Activated T-helper 17 cell treated with anti-CD3 and anti-CD28 coated beads, Interleukin-2, amount 50 U/mL, for 72 hours (primary cell): Measurements from ENCODE around the gene SPDYE2B. TPM values are rescaled to one million over a fixed set of nuclear protein-coding genes. Genes with fewer than 3 reads are reported as not detected.
"Not testable (repeated sequence)": the region's sequence is repeated elsewhere in the genome, so short reads cannot be mapped to it uniquely, and the experiment has no call there.

Experiments
- ATAC-seq: fragments of 150-1000 bp; cut with Tn5 transposase; replicated peaks from 2 replicates; pipeline ENCODE4 v1.10.0; 2021; ENCODE audit warnings: mild to moderate bottlenecking, moderate library complexity
- H3K27ac Mint-ChIP-seq: one replicate; pipeline ENCODE4 v1.8.0; 2022; ENCODE audit warnings: mixed read lengths
- H3K27me3 Mint-ChIP-seq: one replicate; pipeline ENCODE4 v1.8.0; 2022; ENCODE audit warnings: mixed read lengths
- H3K36me3 Mint-ChIP-seq: one replicate; pipeline ENCODE4 v1.8.0; 2022; ENCODE audit warnings: low read depth, mild to moderate bottlenecking, mixed read lengths
- H3K4me1 Mint-ChIP-seq: one replicate; pipeline ENCODE4 v1.8.0; 2022; ENCODE audit warnings: mixed read lengths
- H3K4me3 Mint-ChIP-seq: one replicate; pipeline ENCODE4 v1.8.0; 2022; ENCODE audit warnings: mild to moderate bottlenecking, mixed read lengths
- H3K9me3 Mint-ChIP-seq: one replicate; pipeline ENCODE4 v1.8.0; 2022; ENCODE audit warnings: mixed read lengths
- total RNA-seq, 2 donors: library from RNA; stranded (reverse); gene quantifications; one replicate each; pipeline ENCODE4 v1.2.3, GENCODE V29; 2022

The SPDYE2B gene
- not detected for total RNA-seq

GRCh38 chr7:102649924-102650323, at the start of gene SPDYE2B:
SPDYE2B (plus strand) TSS chr7:102650319; CDS start chr7:102652349, 2,030 bp downstream.
- ATAC-seq, H3K4me3 Mint-ChIP-seq, H3K27ac Mint-ChIP-seq, H3K4me1 Mint-ChIP-seq, H3K9me3 Mint-ChIP-seq, H3K36me3 Mint-ChIP-seq, H3K27me3 Mint-ChIP-seq: not testable (repeated sequence)

- not testable (repeated sequence) for H3K9me3 Mint-ChIP-seq, H3K36me3 Mint-ChIP-seq, H3K4me1 Mint-ChIP-seq, ATAC-seq, H3K27ac Mint-ChIP-seq, H3K27me3 Mint-ChIP-seq, H3K4me3 Mint-ChIP-seq
These were observed 47.8 kb upstream of the SPDYE2B start for GRCh38 chr7:102602317-102602716.

- not testable (repeated sequence) for H3K36me3 Mint-ChIP-seq, H3K9me3 Mint-ChIP-seq, H3K27me3 Mint-ChIP-seq, H3K4me1 Mint-ChIP-seq, H3K27ac Mint-ChIP-seq, H3K4me3 Mint-ChIP-seq
- ATAC-seq: peak; percentile 28
These were observed 45.5 kb upstream of the SPDYE2B start for GRCh38 chr7:102604431-102605145.

- H3K4me1 Mint-ChIP-seq, H3K27me3 Mint-ChIP-seq, H3K9me3 Mint-ChIP-seq, H3K36me3 Mint-ChIP-seq, ATAC-seq, H3K4me3 Mint-ChIP-seq, H3K27ac Mint-ChIP-seq: not testable (repeated sequence)
These were observed 43.3 kb upstream of the SPDYE2B start for GRCh38 chr7:102606848-102607247.

- not testable (repeated sequence) for H3K4me3 Mint-ChIP-seq, H3K9me3 Mint-ChIP-seq, ATAC-seq, H3K27me3 Mint-ChIP-seq, H3K36me3 Mint-ChIP-seq, H3K4me1 Mint-ChIP-seq, H3K27ac Mint-ChIP-seq
These were observed 40.4 kb upstream of the SPDYE2B start for GRCh38 chr7:102609734-102610133.

GRCh38 chr7:102610441-102610840, 39.7 kb upstream of the SPDYE2B start:
- not testable (repeated sequence) for ATAC-seq, H3K27me3 Mint-ChIP-seq, H3K4me3 Mint-ChIP-seq, H3K27ac Mint-ChIP-seq, H3K9me3 Mint-ChIP-seq, H3K36me3 Mint-ChIP-seq, H3K4me1 Mint-ChIP-seq

- not testable (repeated sequence) for H3K27ac Mint-ChIP-seq, H3K4me1 Mint-ChIP-seq, H3K9me3 Mint-ChIP-seq, H3K4me3 Mint-ChIP-seq, H3K27me3 Mint-ChIP-seq, H3K36me3 Mint-ChIP-seq
- ATAC-seq: peak; percentile 56
These were observed 39.0 kb upstream of the SPDYE2B start for GRCh38 chr7:102611013-102611674.

- H3K9me3 Mint-ChIP-seq, H3K27me3 Mint-ChIP-seq, H3K4me1 Mint-ChIP-seq, ATAC-seq, H3K4me3 Mint-ChIP-seq, H3K27ac Mint-ChIP-seq, H3K36me3 Mint-ChIP-seq: not testable (repeated sequence)
These were observed 38.3 kb upstream of the SPDYE2B start for GRCh38 chr7:102611675-102612325.

- ATAC-seq: peak; percentile 13
- not testable (repeated sequence) for H3K27me3 Mint-ChIP-seq, H3K36me3 Mint-ChIP-seq, H3K27ac Mint-ChIP-seq, H3K4me3 Mint-ChIP-seq, H3K4me1 Mint-ChIP-seq, H3K9me3 Mint-ChIP-seq
These were observed 36.4 kb upstream of the SPDYE2B start for GRCh38 chr7:102613575-102614345.

- ATAC-seq: peak; percentile 17
- H3K4me1 Mint-ChIP-seq, H3K27ac Mint-ChIP-seq, H3K27me3 Mint-ChIP-seq, H3K36me3 Mint-ChIP-seq, H3K9me3 Mint-ChIP-seq, H3K4me3 Mint-ChIP-seq: not testable (repeated sequence)
These were observed 35.8 kb upstream of the SPDYE2B start for GRCh38 chr7:102614346-102614697.

GRCh38 chr7:102614873-102615272, 35.2 kb upstream of the SPDYE2B start:
- H3K36me3 Mint-ChIP-seq, H3K27me3 Mint-ChIP-seq, H3K9me3 Mint-ChIP-seq, H3K27ac Mint-ChIP-seq, H3K4me3 Mint-ChIP-seq, ATAC-seq, H3K4me1 Mint-ChIP-seq: not testable (repeated sequence)

GRCh38 chr7:102615930-102616329, 34.2 kb upstream of the SPDYE2B start:
- peak; percentile 18 for ATAC-seq
- H3K9me3 Mint-ChIP-seq, H3K36me3 Mint-ChIP-seq, H3K4me3 Mint-ChIP-seq, H3K4me1 Mint-ChIP-seq, H3K27me3 Mint-ChIP-seq, H3K27ac Mint-ChIP-seq: not testable (repeated sequence)

GRCh38 chr7:102616507-102617125, 33.5 kb upstream of the SPDYE2B start, which contains the start of gene RASA4:
RASA4 (minus strand) TSS chr7:102616756; CDS start chr7:102616689, 67 bp downstream.
- H3K4me3 Mint-ChIP-seq, H3K27me3 Mint-ChIP-seq, H3K36me3 Mint-ChIP-seq, H3K27ac Mint-ChIP-seq, H3K9me3 Mint-ChIP-seq, H3K4me1 Mint-ChIP-seq: not testable (repeated sequence)
- peak; percentile 94 for ATAC-seq

- H3K4me1 Mint-ChIP-seq, H3K27me3 Mint-ChIP-seq, H3K27ac Mint-ChIP-seq, H3K36me3 Mint-ChIP-seq, H3K9me3 Mint-ChIP-seq, H3K4me3 Mint-ChIP-seq, ATAC-seq: not testable (repeated sequence)
These were observed 32.0 kb upstream of the SPDYE2B start for GRCh38 chr7:102618122-102618521.
